Measurements from ENCODE around the gene SRCIN1. TPM values are rescaled to one million over a fixed set of nuclear protein-coding genes. Genes with fewer than 3 reads are reported as not detected.

The SRCIN1 gene
- total RNA-seq, 1 donor from 2014 or later, result 0.59 TPM

DNA sequence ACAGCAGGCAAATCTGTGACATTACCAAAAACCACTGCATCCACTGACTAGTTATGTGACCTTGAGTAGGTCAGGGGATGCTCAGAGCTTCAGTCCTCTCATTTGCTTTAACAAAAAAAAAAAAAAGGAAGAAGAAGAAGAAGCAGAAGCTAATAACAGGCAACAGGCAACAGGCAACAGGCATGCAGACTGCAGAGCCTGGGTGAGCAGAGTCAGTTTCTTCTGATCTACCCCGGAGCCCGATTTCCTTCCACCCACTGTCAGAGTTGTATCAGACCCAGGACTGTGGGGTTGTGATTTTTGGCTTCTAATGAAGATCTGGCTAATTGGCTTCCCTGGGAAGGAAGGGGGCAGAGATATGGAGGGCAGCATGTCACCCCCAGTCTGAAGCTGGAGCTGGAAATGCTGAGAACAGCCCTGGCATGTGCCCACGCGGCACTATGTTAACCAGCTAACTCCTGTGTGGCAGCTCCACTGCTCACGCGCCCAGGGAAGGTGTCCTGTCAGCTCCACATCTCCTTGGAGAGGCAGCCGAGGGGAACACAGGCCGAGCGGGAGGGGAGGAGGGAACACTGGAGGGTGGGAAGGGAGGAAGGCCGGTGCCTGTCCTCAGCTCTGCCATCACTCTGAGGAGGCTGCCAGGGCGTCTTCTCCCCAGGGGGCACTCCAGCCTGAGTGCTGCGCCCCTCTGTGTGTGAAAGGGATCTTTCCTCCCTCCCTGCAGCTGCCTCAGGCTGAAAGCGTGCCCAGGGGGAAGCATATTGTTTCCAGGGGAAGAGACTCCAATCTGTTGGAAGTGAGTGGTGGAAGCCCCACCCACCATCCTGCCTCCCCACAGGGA lies 17.6 kb downstream of the SRCIN1 start:
- no peak overlapping the region for H3K4me3 Mint-ChIP-seq (ENCODE audit: unreplicated experiment)
- no peak overlapping the region for H3K27ac Mint-ChIP-seq (ENCODE audit: unreplicated experiment)

DNA sequence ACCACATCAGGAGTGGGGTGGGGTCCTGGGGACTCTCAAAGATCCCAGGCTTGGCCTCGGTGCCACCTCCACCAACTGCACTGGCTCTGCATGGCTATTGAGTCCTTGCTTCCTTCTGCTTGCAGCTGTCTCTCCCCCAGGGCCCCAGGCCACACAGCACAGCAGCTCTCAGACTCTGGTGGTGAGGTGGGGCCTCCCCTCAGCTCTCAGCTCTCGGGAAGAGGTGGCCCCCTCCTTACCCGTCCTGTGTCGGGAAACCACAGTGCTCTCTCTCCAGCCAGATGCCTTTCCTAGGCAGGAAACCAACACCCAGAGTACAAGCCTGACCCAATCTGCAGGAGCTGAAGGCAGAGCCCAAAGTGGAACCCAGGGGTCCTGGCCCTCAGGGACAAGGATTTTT lies 18.5 kb downstream of the SRCIN1 start:
- TF ChIP-seq, protein P1, sequence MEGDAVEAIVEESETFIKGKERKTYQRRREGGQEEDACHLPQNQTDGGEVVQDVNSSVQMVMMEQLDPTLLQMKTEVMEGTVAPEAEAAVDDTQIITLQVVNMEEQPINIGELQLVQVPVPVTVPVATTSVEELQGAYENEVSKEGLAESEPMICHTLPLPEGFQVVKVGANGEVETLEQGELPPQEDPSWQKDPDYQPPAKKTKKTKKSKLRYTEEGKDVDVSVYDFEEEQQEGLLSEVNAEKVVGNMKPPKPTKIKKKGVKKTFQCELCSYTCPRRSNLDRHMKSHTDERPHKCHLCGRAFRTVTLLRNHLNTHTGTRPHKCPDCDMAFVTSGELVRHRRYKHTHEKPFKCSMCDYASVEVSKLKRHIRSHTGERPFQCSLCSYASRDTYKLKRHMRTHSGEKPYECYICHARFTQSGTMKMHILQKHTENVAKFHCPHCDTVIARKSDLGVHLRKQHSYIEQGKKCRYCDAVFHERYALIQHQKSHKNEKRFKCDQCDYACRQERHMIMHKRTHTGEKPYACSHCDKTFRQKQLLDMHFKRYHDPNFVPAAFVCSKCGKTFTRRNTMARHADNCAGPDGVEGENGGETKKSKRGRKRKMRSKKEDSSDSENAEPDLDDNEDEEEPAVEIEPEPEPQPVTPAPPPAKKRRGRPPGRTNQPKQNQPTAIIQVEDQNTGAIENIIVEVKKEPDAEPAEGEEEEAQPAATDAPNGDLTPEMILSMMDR (IDR thresholded peaks at IDR 0.05; ENCODE audit: unreplicated experiment), result no peak
- Mint-ChIP-seq H3K4me3 (ENCODE audit: unreplicated experiment) (no peak overlapping the region), H3K9me3 (ENCODE audit: unreplicated experiment) (no peaks in the 10 kb centered on the region), H3K4me1 (ENCODE audit: unreplicated experiment) (peaks cover 10% of the 10 kb centered on the region), H3K27me3 (ENCODE audit: unreplicated experiment) (peaks cover 15% of the 10 kb centered on the region), H3K27ac (ENCODE audit: unreplicated experiment) (no peak overlapping the region), H3K36me3 (ENCODE audit: low read depth, unreplicated experiment) (no peaks in the 10 kb centered on the region)
- no peak for DNase-seq (ENCODE audit: low spot score)

More for the DNA sequence above, 17.6 kb downstream of the SRCIN1 start:
- no peak for DNase-seq (ENCODE audit: low spot score)
- peaks cover 15% of the 10 kb centered on the region for H3K27me3 Mint-ChIP-seq (ENCODE audit: unreplicated experiment)
- H3K9me3 Mint-ChIP-seq (ENCODE audit: unreplicated experiment), result no peaks in the 10 kb centered on the region
- H3K36me3 Mint-ChIP-seq (ENCODE audit: low read depth, unreplicated experiment), result no peaks in the 10 kb centered on the region
- peaks cover 10% of the 10 kb centered on the region for H3K4me1 Mint-ChIP-seq (ENCODE audit: unreplicated experiment)
- TF ChIP-seq, protein P1 (IDR thresholded peaks at IDR 0.05; ENCODE audit: unreplicated experiment), result no peak

DNA sequence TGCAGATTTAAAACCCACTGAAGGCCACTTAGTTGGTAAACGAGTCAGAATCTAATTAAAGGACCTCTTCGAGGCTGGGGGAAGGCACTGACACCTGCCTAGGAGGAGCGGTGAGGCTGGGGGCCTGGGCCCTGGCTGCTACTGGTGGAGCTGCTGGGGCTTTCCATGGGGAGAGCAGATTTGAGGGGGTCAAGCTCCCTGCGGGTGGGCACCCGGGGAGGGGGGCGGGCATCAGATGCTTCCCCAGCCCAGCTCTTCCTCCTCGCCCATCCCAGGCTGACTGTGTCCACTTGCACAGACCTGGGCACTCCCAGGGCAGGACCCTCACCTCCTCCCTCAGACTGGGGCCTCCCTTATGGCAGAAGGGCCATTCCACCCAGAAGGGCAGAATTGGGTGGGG lies 19.0 kb downstream of the SRCIN1 start:
- Mint-ChIP-seq H3K4me3 (ENCODE audit: unreplicated experiment) (no peak overlapping the region), H3K27ac (ENCODE audit: unreplicated experiment) (no peak overlapping the region), H3K36me3 (ENCODE audit: low read depth, unreplicated experiment) (no peaks in the 10 kb centered on the region), H3K27me3 (ENCODE audit: unreplicated experiment) (peaks cover 15% of the 10 kb centered on the region), H3K4me1 (ENCODE audit: unreplicated experiment) (peaks cover 7% of the 10 kb centered on the region), H3K9me3 (ENCODE audit: unreplicated experiment) (no peaks in the 10 kb centered on the region)
- TF ChIP-seq, protein P1 (IDR thresholded peaks at IDR 0.05; ENCODE audit: unreplicated experiment), result no peak
- no peak for DNase-seq (ENCODE audit: low spot score)

DNA sequence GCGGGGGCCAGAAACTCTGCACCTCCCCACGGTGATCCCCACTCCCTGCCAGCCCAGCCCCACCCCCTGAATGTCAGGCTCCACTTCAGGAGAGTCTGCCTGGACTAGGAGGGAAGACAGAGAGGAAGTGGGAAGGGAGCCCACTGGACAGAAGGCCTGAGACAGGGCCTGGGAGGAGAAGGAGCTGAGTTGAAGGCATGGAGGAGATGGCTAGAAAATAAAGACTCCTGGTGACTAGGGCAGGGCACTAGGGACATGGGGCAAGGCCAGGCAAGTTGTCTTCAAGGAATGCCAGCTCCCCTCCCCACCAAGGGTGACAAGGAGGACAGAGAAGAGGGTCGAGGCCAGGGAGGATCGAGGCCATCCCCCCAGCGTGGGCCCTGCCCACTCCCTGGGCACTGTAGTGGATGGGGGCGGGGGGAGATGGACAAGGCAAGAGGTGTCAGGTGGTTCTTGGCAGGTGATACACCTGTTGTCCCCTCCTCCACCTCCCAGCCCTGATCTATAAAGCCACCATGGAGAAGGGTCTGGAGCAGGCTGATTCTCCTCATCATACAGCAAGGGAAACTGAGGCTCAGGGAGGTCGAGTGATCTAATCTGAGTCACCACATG lies 19.7 kb downstream of the SRCIN1 start:
- Mint-ChIP-seq H3K9me3 (ENCODE audit: unreplicated experiment) (no peaks in the 10 kb centered on the region), H3K4me1 (ENCODE audit: unreplicated experiment) (no peaks in the 10 kb centered on the region), H3K27ac (ENCODE audit: unreplicated experiment) (no peak overlapping the region), H3K36me3 (ENCODE audit: low read depth, unreplicated experiment) (no peaks in the 10 kb centered on the region), H3K27me3 (ENCODE audit: unreplicated experiment) (peaks cover 9% of the 10 kb centered on the region), H3K4me3 (ENCODE audit: unreplicated experiment) (no peak overlapping the region)
- DNase-seq (ENCODE audit: low spot score), result no peak
- TF ChIP-seq, protein P1 (IDR thresholded peaks at IDR 0.05; ENCODE audit: unreplicated experiment), result no peak

Data from endothelial cell (in vitro differentiated cells).